Esophagus squamous epithelium (tissue), 5 donors: ENCODE results near the gene MAPKAPK3. TPM values are rescaled to one million over a fixed set of nuclear protein-coding genes. Genes with fewer than 3 reads are reported as not detected.
A peak's percentile ranks its signal among the peaks of the same experiment; 100 is the strongest.

Source experiments
- DNase-seq: peaks from one replicate; lab custom pipeline; 2025; lab: John Stamatoyannopoulos, UW
- H3K27ac ChIP-seq, 4 donors: fragments of 200-600 bp; sonication (generic); one replicate each; pipeline ENCODE4 v1.5.1; 2016 to 2019; ENCODE audit warnings: mild to moderate bottlenecking in 1 of 4
- H3K27me3 ChIP-seq, 4 donors: fragments of 200-600 bp; sonication (generic); 1 replicate in 3 of 4; 2 replicates in 1 of 4; pipeline versions ENCODE4 v1.5.1 to v1.6.0; 2017 to 2021; ENCODE audit warnings: antibody characterized with exemption in 1 of 4
- H3K36me3 ChIP-seq, 3 donors: fragments of 200-600 bp; sonication (generic); one replicate each; pipeline ENCODE4 v1.5.1; 2016 to 2019
- H3K4me1 ChIP-seq, 3 donors: fragments of 200-600 bp; sonication (generic); one replicate each; pipeline ENCODE4 v1.5.1; 2017 to 2019
- H3K4me3 ChIP-seq, 4 donors: fragments of 200-600 bp; sonication (generic); 1 replicate in 3 of 4; 2 replicates in 1 of 4; pipeline ENCODE4 v1.5.1; 2016 to 2019; ENCODE audit warnings: mild to moderate bottlenecking in 2 of 4, moderate library complexity in 1 of 4
- H3K9me3 ChIP-seq, 3 donors: fragments of 200-600 bp; sonication (generic); one replicate each; pipeline ENCODE4 v1.5.1; 2016 to 2019
- CTCF ChIP-seq, 6 experiments: fragments of 450-650 bp in 4 of 6; fragments of 200-600 bp in 2 of 6; sonication (generic) in 2 of 6; IDR thresholded peaks; one replicate each; pipeline ENCODE4 v1.5.1; 2016 to 2019; ENCODE audit warnings: antibody characterized with exemption in 6 of 6, mild to moderate bottlenecking in 4 of 6, moderate library complexity in 4 of 6
- POLR2A ChIP-seq, 4 donors: fragments of 450-650 bp; IDR thresholded peaks; one replicate each; pipeline ENCODE4 v1.6.1; 2017; ENCODE audit warnings: antibody characterized with exemption in 4 of 4, mild to moderate bottlenecking in 4 of 4, moderate library complexity in 3 of 4
- WGBS, 2 donors: methylation state at CpG; one replicate each; pipeline ENCODE4 v1.1.5; 2018; 5-methylcytosine and 5-hydroxymethylcytosine counted together
- intact Hi-C: fragments of 100-400 bp; cut with DNase I; formaldehyde crosslinking; loops from one replicate; pipeline ENCODE4 v1.15.0; 2022
- total RNA-seq, 4 donors: library from RNA; depleted of rRNA; stranded (reverse); fragments of >200 nt; gene quantifications; one replicate each; pipeline ENCODE4 v1.1.0, GENCODE V29; 2016
- donor health status: DM: yes; HTN: yes; CAD: no.

MAPKAPK3 gene
- total RNA-seq, 4 donors from 2014 or later: 46.5 to 65.6 (median 52.3) TPM

GRCh38 chr3:50600841-50601591 lies 15.9 kb upstream of the MAPKAPK3 start:
- H3K4me3 ChIP-seq: peak overlapping the region in 3 of 4 donors; percentile 1 to 46 (median 1)
- intact Hi-C loops: no loop called here
- no peak for TF ChIP-seq CTCF (IDR thresholded peaks at IDR 0.05)
- TF ChIP-seq POLR2A (IDR thresholded peaks at IDR 0.05): no peak
- no peaks in the 10 kb centered on the region for H3K9me3 ChIP-seq
- 0% methylated on average over 1 of the region's 14 CpGs for WGBS, 2 donors
- H3K4me1 ChIP-seq: peaks cover 50 to 78% (median 59%) of the 10 kb centered on the region in 3 donors
- peak overlapping the region; percentile 94 to 97 (median 96) for H3K27ac ChIP-seq
- H3K27me3 ChIP-seq: no peaks in the 10 kb centered on the region
- no peak for DNase-seq
- H3K36me3 ChIP-seq: peaks cover 0 to 7% (median 0%) of the 10 kb centered on the region in 3 donors

GRCh38 chr3:50602595-50603191 lies 14.3 kb upstream of the MAPKAPK3 start:
- Histone ChIP-seq H3K27ac (peak overlapping the region; percentile 94 to 97 (median 96)), H3K4me3 (no peak overlapping the region), H3K9me3 (no peaks in the 10 kb centered on the region), H3K27me3 (no peaks in the 10 kb centered on the region), H3K4me1 (peaks cover 66 to 95% (median 67%) of the 10 kb centered on the region in 3 donors), H3K36me3 (peaks cover 0 to 20% (median 3%) of the 10 kb centered on the region in 3 donors)
- WGBS, 2 donors: 43 to 66% methylated on average over 5 of the region's 9 CpGs
- DNase-seq: no peak
- intact Hi-C loops: no loop called here
- TF ChIP-seq CTCF (IDR thresholded peaks at IDR 0.05) (no peak), POLR2A (IDR thresholded peaks at IDR 0.05) (no peak)

- peaks cover 0 to 28% (median 3%) of the 10 kb centered on the region in 3 donors for H3K36me3 ChIP-seq
- no peak for DNase-seq
- no peaks in the 10 kb centered on the region for H3K9me3 ChIP-seq
- H3K4me1 ChIP-seq: peaks cover 66 to 100% (median 67%) of the 10 kb centered on the region in 3 donors
- no peaks in the 10 kb centered on the region for H3K27me3 ChIP-seq
- peak overlapping the region; percentile 94 to 97 (median 96) for H3K27ac ChIP-seq
- H3K4me3 ChIP-seq: no peak overlapping the region
- TF ChIP-seq POLR2A (IDR thresholded peaks at IDR 0.05): no peak
- TF ChIP-seq CTCF (IDR thresholded peaks at IDR 0.05): no peak
- WGBS, 2 donors: 82 to 85% methylated on average over 2 to 3 of the region's 4 CpGs
- intact Hi-C loops: no loop called here
Observed at GRCh38 chr3:50603261-50604109, 13.5 kb upstream of the MAPKAPK3 start.

DNA sequence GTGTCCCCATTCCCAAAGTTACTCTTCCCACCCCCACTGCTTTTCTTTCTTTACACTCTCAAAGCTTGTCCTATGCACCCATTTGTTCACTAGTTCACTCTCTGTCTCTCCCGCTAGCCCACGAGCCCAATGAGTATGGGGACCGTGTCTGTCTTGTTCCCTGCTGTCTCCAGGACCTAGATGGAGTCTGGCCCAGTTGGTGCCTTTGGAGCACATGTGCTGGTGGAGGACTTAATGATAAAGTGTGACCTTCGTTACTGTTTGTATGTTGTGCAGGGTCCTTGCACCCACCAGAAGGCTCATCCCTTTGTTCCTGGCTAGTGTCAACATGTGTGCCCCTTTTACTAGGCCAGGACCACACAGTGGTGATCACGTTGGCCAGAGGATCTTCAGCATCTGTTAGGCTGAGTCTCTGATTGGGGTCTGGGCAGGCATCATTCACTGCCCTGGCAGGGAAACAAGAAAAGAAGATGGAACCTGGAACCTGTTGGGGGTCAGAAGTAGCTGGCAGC lies 12.8 kb upstream of the MAPKAPK3 start:
- Histone ChIP-seq H3K27me3 (no peaks in the 10 kb centered on the region), H3K27ac (peak overlapping the region; percentile 61 to 97 (median 94)), H3K4me3 (no peak overlapping the region), H3K4me1 (peaks cover 67 to 100% (median 70%) of the 10 kb centered on the region in 3 donors), H3K9me3 (no peaks in the 10 kb centered on the region), H3K36me3 (peaks cover 0 to 29% (median 3%) of the 10 kb centered on the region in 3 donors)
- intact Hi-C loops: no loop called here
- TF ChIP-seq CTCF (IDR thresholded peaks at IDR 0.05) (no peak), POLR2A (IDR thresholded peaks at IDR 0.05) (no peak)
- DNase-seq: no peak
- WGBS, 2 donors: 78 to 86% methylated on average over 4 to 5 of the region's 5 CpGs
